SK-N-DZ (cell line): ENCODE measurements around the gene DPY19L3.
"Not testable (repeated sequence)": the region's sequence is repeated elsewhere in the genome, so short reads cannot be mapped to it uniquely, and the experiment has no call there.

Source experiments
- DNase-seq: peaks from one replicate; pipeline ENCODE4 v3.0.0-alpha.2; 2015; ENCODE audit warnings: low spot score

The DPY19L3 gene

GRCh38 chr19:32442650-32443049, 37.1 kb downstream of the DPY19L3 start:
- DNase-seq = no peak

- DNase-seq = not testable (repeated sequence)
Observed at GRCh38 chr19:32447534-32447933, 42.0 kb downstream of the DPY19L3 start.

GRCh38 chr19:32448026-32448425, 42.5 kb downstream of the DPY19L3 start:
- no peak for DNase-seq

GRCh38 chr19:32450217-32450616, 44.6 kb downstream of the DPY19L3 start:
- no peak for DNase-seq

GRCh38 chr19:32453736-32454135, 48.2 kb downstream of the DPY19L3 start:
- DNase-seq = no peak

GRCh38 chr19:32456406-32456805, 50.8 kb downstream of the DPY19L3 start:
- no peak for DNase-seq

GRCh38 chr19:32457571-32458158, 52.1 kb downstream of the DPY19L3 start:
- no peak for DNase-seq

GRCh38 chr19:32458500-32459123, 53.0 kb downstream of the DPY19L3 start:
- DNase-seq = no peak

- DNase-seq = no peak
Observed at GRCh38 chr19:32459204-32459865, 53.8 kb downstream of the DPY19L3 start.

- DNase-seq = no peak
Observed at GRCh38 chr19:32460476-32460875, 54.9 kb downstream of the DPY19L3 start.

- DNase-seq = no peak
Observed at GRCh38 chr19:32464279-32464678, 58.7 kb downstream of the DPY19L3 start.

- DNase-seq = no peak
Observed at GRCh38 chr19:32465176-32465575, 59.6 kb downstream of the DPY19L3 start.

- no peak for DNase-seq
Observed at GRCh38 chr19:32469795-32470194, 64.2 kb downstream of the DPY19L3 start.

- no peak for DNase-seq
Observed at GRCh38 chr19:32471095-32471494, 65.5 kb downstream of the DPY19L3 start.

GRCh38 chr19:32471811-32472210, 66.2 kb downstream of the DPY19L3 start:
- no peak for DNase-seq

GRCh38 chr19:32475141-32476031, 69.8 kb downstream of the DPY19L3 start:
- no peak for DNase-seq

GRCh38 chr19:32476032-32476350, 70.4 kb downstream of the DPY19L3 start:
- no peak for DNase-seq

GRCh38 chr19:32480321-32480720, 74.8 kb downstream of the DPY19L3 start:
- no peak for DNase-seq

GRCh38 chr19:32483574-32483973, 78.0 kb downstream of the DPY19L3 start:
- DNase-seq = peak; percentile 55

- DNase-seq = no peak
Observed at GRCh38 chr19:32489971-32490370, 84.4 kb downstream of the DPY19L3 start.

- no peak for DNase-seq
Observed at GRCh38 chr19:32497391-32497790, 91.8 kb downstream of the DPY19L3 start.

- DNase-seq = no peak
Observed at GRCh38 chr19:32498648-32499200, 93.2 kb downstream of the DPY19L3 start.
